ENCODE measurements around the gene CRAT. TPM values are rescaled to one million over a fixed set of nuclear protein-coding genes. Genes with fewer than 3 reads are reported as not detected.

Gene CRAT
- total RNA-seq, 6 donors from 2014 or later: 18.5 to 34.3 (median 26.0) TPM

- Histone ChIP-seq H3K36me3 (peaks cover 0 to 39% (median 14%) of the 10 kb centered on the region in 4 donors), H3K4me1 (no peaks in the 10 kb centered on the region), H3K9me3 (no peaks in the 10 kb centered on the region), H3K27me3 (no peaks in the 10 kb centered on the region), H3K27ac (no peak overlapping the region), H3K4me3 (no peak overlapping the region)
- WGBS, 2 donors: 79 to 80% methylated on average over 7 to 28 of the region's 28 CpGs
- ATAC-seq (ENCODE audit: low FRiP score in 2 of 2) (no peak), DNase-seq (no peak)
- TF ChIP-seq POLR2AphosphoS5 (IDR thresholded peaks at IDR 0.05) (no peak), CTCF (IDR thresholded peaks at IDR 0.05) (no peak), EP300 (IDR thresholded peaks at IDR 0.05) (no peak), POLR2A (IDR thresholded peaks at IDR 0.05) (no peak)
These were observed 10.0 kb downstream of the CRAT start for GRCh38 chr9:129100383-129101169.

GRCh38 chr9:129098328-129098727 is 12.3 kb downstream of the CRAT start:
- DNase-seq: peak in 1 of 2 donors; percentile 59
- Histone ChIP-seq H3K27me3 (no peaks in the 10 kb centered on the region), H3K4me1 (no peaks in the 10 kb centered on the region), H3K4me3 (no peak overlapping the region), H3K36me3 (peaks cover 0 to 48% (median 19%) of the 10 kb centered on the region in 4 donors), H3K27ac (no peak overlapping the region), H3K9me3 (no peaks in the 10 kb centered on the region)
- TF ChIP-seq EP300 (IDR thresholded peaks at IDR 0.05) (no peak), POLR2AphosphoS5 (IDR thresholded peaks at IDR 0.05) (no peak), CTCF (IDR thresholded peaks at IDR 0.05) (no peak), POLR2A (IDR thresholded peaks at IDR 0.05) (no peak)
- ATAC-seq (ENCODE audit: low FRiP score in 2 of 2): no peak
- 96 to 97% methylated on average over 5 to 10 of the region's 11 CpGs for WGBS, 2 donors

GRCh38 chr9:129097671-129098306 is 12.8 kb downstream of the CRAT start:
- Histone ChIP-seq H3K4me1 (no peaks in the 10 kb centered on the region), H3K4me3 (no peak overlapping the region), H3K36me3 (peaks cover 0 to 48% (median 19%) of the 10 kb centered on the region in 4 donors), H3K27me3 (no peaks in the 10 kb centered on the region), H3K27ac (no peak overlapping the region), H3K9me3 (no peaks in the 10 kb centered on the region)
- 97 to 98% methylated on average over 7 to 16 of the region's 16 CpGs for WGBS, 2 donors
- DNase-seq (peak in 1 of 2 donors; percentile 61), ATAC-seq (ENCODE audit: low FRiP score in 2 of 2) (no peak)
- TF ChIP-seq POLR2AphosphoS5 (IDR thresholded peaks at IDR 0.05): no peak

- Histone ChIP-seq H3K9me3 (no peaks in the 10 kb centered on the region), H3K27ac (no peak overlapping the region), H3K36me3 (peaks cover 0 to 40% (median 19%) of the 10 kb centered on the region in 4 donors), H3K4me1 (no peaks in the 10 kb centered on the region), H3K27me3 (no peaks in the 10 kb centered on the region), H3K4me3 (no peak overlapping the region)
- ATAC-seq (ENCODE audit: low FRiP score in 2 of 2): no peak
- no peak for DNase-seq
- no peak for TF ChIP-seq POLR2A (IDR thresholded peaks at IDR 0.05)
- TF ChIP-seq CTCF (IDR thresholded peaks at IDR 0.05): no peak
- TF ChIP-seq POLR2AphosphoS5 (IDR thresholded peaks at IDR 0.05): no peak
- no peak for TF ChIP-seq EP300 (IDR thresholded peaks at IDR 0.05)
- WGBS, 2 donors: 89 to 98% methylated on average over 8 to 12 of the region's 12 CpGs
These were observed 14.7 kb downstream of the CRAT start for GRCh38 chr9:129095908-129096307.

GRCh38 chr9:129095170-129095667 is 15.4 kb downstream of the CRAT start:
- WGBS, 2 donors: 92 to 95% methylated on average over 12 to 21 of the region's 21 CpGs
- Histone ChIP-seq H3K9me3 (no peaks in the 10 kb centered on the region), H3K4me3 (no peak overlapping the region), H3K36me3 (peaks cover 0 to 42% (median 23%) of the 10 kb centered on the region in 4 donors), H3K27me3 (no peaks in the 10 kb centered on the region), H3K4me1 (no peaks in the 10 kb centered on the region), H3K27ac (no peak overlapping the region)
- ATAC-seq (ENCODE audit: low FRiP score in 2 of 2): no peak
- DNase-seq: peak in 1 of 2 donors; percentile 84
- TF ChIP-seq CTCF (IDR thresholded peaks at IDR 0.05): no peak
- no peak for TF ChIP-seq POLR2A (IDR thresholded peaks at IDR 0.05)
- TF ChIP-seq EP300 (IDR thresholded peaks at IDR 0.05): no peak
- no peak for TF ChIP-seq POLR2AphosphoS5 (IDR thresholded peaks at IDR 0.05)
